HCT116 (cell line): ENCODE results near the gene MYH15. TPM values are rescaled to one million over a fixed set of nuclear protein-coding genes. Genes with fewer than 3 reads are reported as not detected.

Experiments
- ATAC-seq: fragments of 200-7000 bp; cut with Tn5 transposase; 2 replicates; pipeline ENCODE4 v1.9.1; 2020; ENCODE audit warnings: mild to moderate bottlenecking, moderate library complexity
- BruUV-seq: library from RNA; stranded (reverse); fragments of 400-500 nt; replicated peaks from 2 replicates; lab custom pipeline; 2021; lab: Mats Ljungman, UMichigan
- CTCF ChIA-PET: fragments of 300-600 bp; sonication (Branson Sonifier 250); formaldehyde crosslinking; loops from one replicate; lab custom pipeline; 2021; ENCODE audit warnings: antibody characterized with exemption; lab: Charles Lee
- POLR2A ChIA-PET: fragments of 300-600, 350-600 bp; sonication (Branson Sonifier 250); formaldehyde crosslinking; loops from one replicate; lab custom pipeline; 2021; ENCODE audit warnings: antibody characterized with exemption; lab: Charles Lee
- RAD21 ChIA-PET, 2 experiments: fragments of 300-600 bp; sonication (Branson Sonifier 250); formaldehyde crosslinking; loops; one replicate each; lab custom pipeline; 2023; ENCODE audit warnings: low total read pairs in 2 of 2; ENCODE audit not compliant: uncharacterized antibody in 2 of 2, unreplicated experiment in 2 of 2, low non-redundant PET in 1 of 2; lab: Charles Lee
- DNase-seq: peaks from one replicate; pipeline ENCODE4 v3.0.0-alpha.2; 2010; ENCODE audit warnings: low read depth, low spot score
- H2AFZ ChIP-seq: fragments of 200-600 bp; shearing (Covaris generic), sonication (generic); 2 replicates; pipeline ENCODE4 v1.6.1; 2017; ENCODE audit warnings: low read depth, mixed run types, mixed read lengths, antibody characterized with exemption, low read length; ENCODE audit not compliant: poor library complexity, severe bottlenecking
- H3K27ac ChIP-seq: 2 replicates; pipeline ENCODE4 v1.5.1; 2012; ENCODE audit warnings: low read depth, low read length
- H3K27me3 ChIP-seq: fragments of 200-600 bp; sonication (generic); 2 replicates; pipeline ENCODE4 v1.6.1; 2016; ENCODE audit warnings: mixed run types, low read length, mixed read lengths; ENCODE audit not compliant: insufficient read depth
- H3K36me3 ChIP-seq, 2 experiments: fragments of 200-500 bp in 1 of 2; fragments of 200-600 bp in 1 of 2; sonication (Bioruptor generic) in 1 of 2; sonication (generic) in 1 of 2; 2 replicates each; pipeline versions ENCODE4 v1.5.1 to v1.6.1; 2014 to 2016; ENCODE audit warnings: low read length in 2 of 2, inconsistent platforms in 1 of 2, mixed read lengths in 1 of 2, mixed run types in 1 of 2; ENCODE audit not compliant: insufficient read depth in 2 of 2, control insufficient read depth in 1 of 2
- H3K4me1 ChIP-seq, 2 experiments: fragments of 200-600 bp in 1 of 2; sonication (generic) in 1 of 2; 2 replicates each; pipeline versions ENCODE4 v1.5.1 to v1.6.1; 2012 to 2017; ENCODE audit warnings: low read length in 2 of 2, inconsistent platforms in 1 of 2, mild to moderate bottlenecking in 1 of 2, mixed read lengths in 1 of 2, mixed run types in 1 of 2, moderate library complexity in 1 of 2; ENCODE audit not compliant: insufficient read depth in 2 of 2, control insufficient read depth in 1 of 2
- H3K4me2 ChIP-seq: fragments of 200-600 bp; sonication (generic); 2 replicates; pipeline ENCODE4 v1.6.1; 2017; ENCODE audit warnings: mixed run types, low read length, mixed read lengths
- H3K4me3 ChIP-seq, 2 experiments: fragments of 200-600 bp in 1 of 2; sonication (generic) in 1 of 2; replicated peaks in 1 of 2; 2 replicates each; pipeline ENCODE4 v1.5.1; 2011 to 2016; ENCODE audit warnings: low read length in 2 of 2, control low read depth in 1 of 2, low read depth in 1 of 2, mild to moderate bottlenecking in 1 of 2, mixed read lengths in 1 of 2, mixed run types in 1 of 2
- H3K79me2 ChIP-seq: fragments of 200-600 bp; sonication (generic); 2 replicates; pipeline ENCODE4 v1.6.1; 2017; ENCODE audit warnings: mild to moderate bottlenecking, mixed run types, low read length, moderate library complexity, mixed read lengths; ENCODE audit not compliant: insufficient read depth
- H3K9ac ChIP-seq: fragments of 200-600 bp; sonication (generic); 2 replicates; pipeline ENCODE4 v1.6.1; 2016; ENCODE audit warnings: low read length, mixed read lengths
- H3K9me2 ChIP-seq: fragments of 200-600 bp; sonication (generic), shearing (Covaris generic); 2 replicates; pipeline ENCODE4 v1.6.1; 2017; ENCODE audit warnings: mixed run types, mild to moderate bottlenecking, moderate library complexity; ENCODE audit not compliant: insufficient read depth
- H3K9me3 ChIP-seq, 2 experiments: fragments of 200-500 bp in 1 of 2; fragments of 200-600 bp in 1 of 2; sonication (Bioruptor generic) in 1 of 2; sonication (generic) in 1 of 2; 2 replicates each; pipeline ENCODE4 v1.6.1; 2014 to 2017; ENCODE audit warnings: low read length in 2 of 2, mixed read lengths in 2 of 2, inconsistent platforms in 1 of 2, low read depth in 1 of 2, mild to moderate bottlenecking in 1 of 2, mixed run types in 1 of 2, moderate library complexity in 1 of 2; ENCODE audit not compliant: control insufficient read depth in 1 of 2, insufficient read depth in 1 of 2
- H4K20me1 ChIP-seq: fragments of 200-600 bp; sonication (generic), shearing (Covaris generic); 2 replicates; pipeline ENCODE4 v1.6.1; 2017; ENCODE audit warnings: mixed run types, mild to moderate bottlenecking, moderate library complexity; ENCODE audit not compliant: insufficient read depth
- CTCF ChIP-seq, 3 experiments: fragments of 200-600 bp in 1 of 3; sonication (generic) in 1 of 3; IDR thresholded peaks in 2 of 3; conservative IDR thresholded peaks in 1 of 3; 2 replicates each; pipeline ENCODE4 v1.5.1; 2012 to 2017; ENCODE audit warnings: low read depth in 2 of 3, low read length in 2 of 3, antibody characterized with exemption in 1 of 3, borderline replicate concordance in 1 of 3, control low read depth in 1 of 3, mild to moderate bottlenecking in 1 of 3, mixed read lengths in 1 of 3, mixed run types in 1 of 3, moderate library complexity in 1 of 3; ENCODE audit not compliant: insufficient read depth in 1 of 3
- ELF1 ChIP-seq: IDR thresholded peaks from 2 replicates; pipeline ENCODE4 v1.6.1; 2012; ENCODE audit warnings: low read depth, borderline replicate concordance
- EZH2phosphoT487 ChIP-seq: fragments of 200-600 bp; IDR thresholded peaks from 2 replicates; pipeline ENCODE4 v1.6.1; 2018; ENCODE audit warnings: antibody characterized with exemption, borderline replicate concordance
- FOSL1 ChIP-seq: IDR thresholded peaks from 2 replicates; pipeline ENCODE4 v1.6.1; 2012; ENCODE audit warnings: low read depth
- MAX ChIP-seq: IDR thresholded peaks from 2 replicates; pipeline ENCODE4 v1.6.1; 2012
- POLR2AphosphoS5 ChIP-seq: IDR thresholded peaks from 2 replicates; pipeline ENCODE4 v1.6.1; 2011; ENCODE audit warnings: mild to moderate bottlenecking, low read depth, low read length, moderate library complexity
- TCF7L2 ChIP-seq: IDR thresholded peaks from 2 replicates; pipeline ENCODE4 v1.7.0; 2011; ENCODE audit warnings: borderline replicate concordance, inconsistent platforms; ENCODE audit not compliant: insufficient read depth, insufficient read length; ENCODE audit errors: extremely low read depth
- intact Hi-C: fragments of 100-400 bp; cut with micrococcal nuclease; formaldehyde crosslinking; loops from 2 replicates; pipeline ENCODE4 v1.10.0; 2022
- total RNA-seq: library from RNA; stranded (reverse); gene quantifications from one replicate; pipeline ENCODE4 v1.2.1, GENCODE V29; 2021; ENCODE audit not compliant: unreplicated experiment

Gene MYH15
- total RNA-seq, 1 experiment from 2014 or later = 11.2 TPM

DNA sequence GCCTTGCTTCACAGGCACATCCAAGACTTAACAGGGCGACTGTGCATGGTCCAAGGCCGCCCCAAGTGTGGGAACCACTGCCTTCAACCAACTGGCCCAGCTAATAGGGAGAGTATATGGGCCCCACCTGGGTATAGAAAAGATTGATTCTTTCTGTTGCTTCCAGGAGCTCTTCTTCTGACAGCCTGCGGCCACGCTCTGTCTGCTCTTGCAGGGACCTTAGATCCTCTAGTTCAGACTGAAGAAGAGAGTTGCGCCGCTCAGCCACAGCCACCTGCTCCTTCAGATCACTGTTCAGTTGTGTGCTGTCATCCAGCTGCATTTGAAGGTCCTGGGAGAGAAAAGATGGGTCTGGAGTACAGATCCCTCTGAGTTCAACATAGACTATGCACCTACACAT is 111.9 kb downstream of the MYH15 start:
- Histone ChIP-seq H3K4me1 (no peaks in the 10 kb centered on the region), H3K9me2 (no peaks in the 10 kb centered on the region), H3K36me3 (no peaks in the 10 kb centered on the region), H3K79me2 (no peaks in the 10 kb centered on the region), H3K27me3 (no peaks in the 10 kb centered on the region), H4K20me1 (no peaks in the 10 kb centered on the region), H3K4me2 (no peak overlapping the region), H3K4me3 (no peak overlapping the region), H3K27ac (no peak overlapping the region), H3K9me3 (no peaks in the 10 kb centered on the region), H2AFZ (no peak overlapping the region), H3K9ac (no peak overlapping the region)
- DNase-seq (no peak), ATAC-seq (no peak)
- ChIA-PET CTCF (no interaction called here), RAD21 (no interaction called here), POLR2A (no interaction called here)
- no peak for TF ChIP-seq MAX
- no peak for TF ChIP-seq TCF7L2
- TF ChIP-seq POLR2AphosphoS5 = no peak
- TF ChIP-seq ELF1 = no peak
- no TSS peak for BruUV-seq
- intact Hi-C loops = no loop called here

DNA sequence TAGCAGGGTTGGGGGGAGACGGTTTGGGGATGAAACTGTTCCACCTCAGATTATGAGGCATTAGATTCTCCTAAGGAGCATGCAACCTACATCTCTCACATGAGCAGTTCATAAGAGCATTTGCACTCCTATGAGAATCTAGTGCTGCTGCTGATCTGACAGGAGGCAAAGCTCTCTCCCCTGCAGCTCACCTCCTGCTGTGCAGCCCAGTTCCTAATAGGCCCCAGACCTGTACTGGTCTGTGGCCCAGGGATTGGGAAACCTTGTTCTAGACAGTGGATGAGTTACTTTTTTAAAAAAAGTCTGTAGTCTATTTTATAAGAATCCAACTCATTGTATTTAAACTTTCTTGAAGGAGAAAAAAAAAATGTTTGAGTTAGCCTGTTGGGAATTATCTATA is 114.1 kb downstream of the MYH15 start:
- DNase-seq (no peak), ATAC-seq (no peak)
- TF ChIP-seq EZH2phosphoT487 = no peak
- no peak for TF ChIP-seq FOSL1
- TF ChIP-seq CTCF (IDR thresholded peaks at IDR 0.05 in 2 of 3, conservative IDR thresholded peaks at IDR 0.05 in 1 of 3; ENCODE audit: borderline replicate concordance in 1 of 3, insufficient read depth in 1 of 3, low read depth in 2 of 3, low read length in 2 of 3) = no peak
- H3K4me3 ChIP-seq = no peak overlapping the region
- ChIA-PET RAD21 (no interaction called here), CTCF (no interaction called here), POLR2A (no interaction called here)
- no peaks in the 10 kb centered on the region; a peak in 1 of 4 replicates for H3K36me3 ChIP-seq
- H3K4me1 ChIP-seq = no peaks in the 10 kb centered on the region
- intact Hi-C loops = no loop called here
- H2AFZ ChIP-seq = no peak overlapping the region
- H4K20me1 ChIP-seq = no peaks in the 10 kb centered on the region
- H3K9me3 ChIP-seq = no peaks in the 10 kb centered on the region
- H3K9ac ChIP-seq = no peak overlapping the region
- H3K9me2 ChIP-seq = no peaks in the 10 kb centered on the region
- BruUV-seq = no TSS peak
- no peak overlapping the region for H3K4me2 ChIP-seq
- no peaks in the 10 kb centered on the region for H3K27me3 ChIP-seq
- H3K79me2 ChIP-seq = no peaks in the 10 kb centered on the region
- no peak overlapping the region for H3K27ac ChIP-seq
